ENCODE measurements around the gene ANKFY1. TPM values are rescaled to one million over a fixed set of nuclear protein-coding genes. Genes with fewer than 3 reads are reported as not detected.

Gene ANKFY1
- polyA plus RNA-seq, 1 of the 3 experiments (the other 2 are of a cell fraction), result 29.6 TPM

GRCh38 chr17:4232168-4232813 is 31.5 kb downstream of the ANKFY1 start:
- H3K27me3 ChIP-seq (ENCODE audit: insufficient read depth), result no peaks in the 10 kb centered on the region
- peak overlapping the region; percentile 80 to 98; a peak in 3 of 4 replicates for H3K27ac ChIP-seq (ENCODE audit: low read depth in 2 of 2, low read length in 1 of 2)
- peaks cover 2 to 25% of the 10 kb centered on the region in 2 experiments for H3K36me3 ChIP-seq (replicated peaks in 1 of 2; ENCODE audit: control insufficient read depth in 1 of 2, insufficient read depth in 2 of 2, low read length in 1 of 2)
- H3K9ac ChIP-seq, result peak overlapping the region; percentile 27; the same call in 1 of the 2 replicates
- H3K79me2 ChIP-seq (ENCODE audit: insufficient read depth), result peaks cover 38% of the 10 kb centered on the region
- CTCF ChIA-PET, result interaction anchor here (1.0 to 3.1 kb wide), 3 partner anchors 17 to 82 kb away, joined by 3 to 13 read pairs (median 8); no protein-coding TSS in a partner anchor
- peaks cover 3% of the 10 kb centered on the region; the same call in 1 of the 2 replicates for H4K20me1 ChIP-seq (ENCODE audit: insufficient read depth)
- POLR2A ChIA-PET, result interaction anchor here (0.6 kb wide), 1 partner anchor 202 kb away, joined by 4 read pairs; no protein-coding TSS in a partner anchor
- no peak overlapping the region for H2AFZ ChIP-seq (ENCODE audit: low read depth)
- DNase-seq, result no peak
- H3K9me3 ChIP-seq, result no peaks in the 10 kb centered on the region
- peak overlapping the region; percentile 25 for H3K4me2 ChIP-seq
- H3F3A ChIP-seq (replicated peaks; ENCODE audit: insufficient read depth), result peaks cover 59% of the 10 kb centered on the region
- no peak overlapping the region for H3K4me3 ChIP-seq (ENCODE audit: low read depth in 2 of 2, low read length in 1 of 2)
- 44% methylated on average over 4 of the region's 4 CpGs for WGBS (ENCODE audit: low lambda C conversion rate)
- no peaks in the 10 kb centered on the region for H3K9me2 ChIP-seq
- TF ChIP-seq MAX (IDR thresholded peaks at IDR 0.05; ENCODE audit: low read depth) (no peak), USF1 (IDR thresholded peaks at IDR 0.05; ENCODE audit: borderline replicate concordance, low read depth) (no peak), JUND (IDR thresholded peaks at IDR 0.05) (peak; percentile 43; the same call in 1 of the 2 replicates), PBX3 (IDR thresholded peaks at IDR 0.05) (peak; percentile 41; the same call in 1 of the 2 replicates), TCF12 (IDR thresholded peaks at IDR 0.05) (peak; percentile 57), NFIC (IDR thresholded peaks at IDR 0.05; ENCODE audit: borderline replicate concordance) (peak; percentile 26; the same call in 1 of the 2 replicates), FOSL2 (IDR thresholded peaks at IDR 0.05; ENCODE audit: borderline replicate concordance, low read depth) (peak; percentile 55; the same call in 1 of the 2 replicates), FOXM1 (IDR thresholded peaks at IDR 0.05; ENCODE audit: low read depth) (no peak), REST (IDR thresholded peaks at IDR 0.05; ENCODE audit: low read depth, low read length) (no peak), EP300 (IDR thresholded peaks at IDR 0.05; ENCODE audit: borderline replicate concordance in 1 of 2, low read depth in 1 of 2, low read length in 1 of 2) (peak in 1 of 2 experiments; percentile 13; a peak in 1 of 4 replicates)
- peaks cover 3 to 42% of the 10 kb centered on the region in 2 experiments for H3K4me1 ChIP-seq (ENCODE audit: control insufficient read depth in 1 of 2, insufficient read depth in 2 of 2, low read depth in 1 of 2, low read length in 1 of 2)

Data from SK-N-SH (cell line).